Tibial nerve (tissue), 4 donors: ENCODE data around the gene FBXW2.

Experiments
- EP300 ChIP-seq, 2 donors: sonication (generic); formaldehyde crosslinking; IDR thresholded peaks; one replicate each; pipeline ENCODE4 v1.6.1; 2017; ENCODE audit warnings: antibody characterized with exemption in 2 of 2, mild to moderate bottlenecking in 1 of 2
- POLR2A ChIP-seq, 2 donors: fragments of 450-650 bp; IDR thresholded peaks; one replicate each; pipeline ENCODE4 v1.6.1; 2017; ENCODE audit warnings: antibody characterized with exemption in 2 of 2, mild to moderate bottlenecking in 2 of 2, moderate library complexity in 2 of 2
- TF ChIP-seq, protein P1 (sequence below), 5 experiments: fragments of 200-600 bp in 3 of 5; fragments of 450-650 bp in 2 of 5; sonication (generic) in 3 of 5; IDR thresholded peaks; one replicate each; pipeline ENCODE4 v1.5.1; 2016 to 2019; ENCODE audit warnings: antibody characterized with exemption in 5 of 5, mild to moderate bottlenecking in 3 of 5, moderate library complexity in 2 of 5

DNA sequence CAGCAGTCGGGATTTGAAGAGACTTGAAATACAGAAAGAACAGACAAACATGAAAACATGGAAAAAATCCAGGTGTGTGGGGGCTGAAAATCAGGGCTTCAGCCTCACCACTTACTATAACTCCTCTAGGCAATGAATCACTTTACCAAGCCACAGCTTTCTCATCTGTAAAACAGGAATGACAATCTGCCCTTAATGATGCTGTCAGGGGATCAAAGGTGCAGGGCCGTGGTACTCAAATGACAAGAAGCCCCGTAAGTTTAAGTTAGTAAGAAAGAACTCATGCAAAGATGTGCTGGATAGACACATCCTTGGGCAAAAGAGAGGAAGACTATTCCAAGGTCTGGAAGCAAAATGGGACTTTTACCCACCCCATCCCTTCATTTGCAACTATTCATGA, 34.7 kb downstream of the FBXW2 start:
- TF ChIP-seq, protein P1, sequence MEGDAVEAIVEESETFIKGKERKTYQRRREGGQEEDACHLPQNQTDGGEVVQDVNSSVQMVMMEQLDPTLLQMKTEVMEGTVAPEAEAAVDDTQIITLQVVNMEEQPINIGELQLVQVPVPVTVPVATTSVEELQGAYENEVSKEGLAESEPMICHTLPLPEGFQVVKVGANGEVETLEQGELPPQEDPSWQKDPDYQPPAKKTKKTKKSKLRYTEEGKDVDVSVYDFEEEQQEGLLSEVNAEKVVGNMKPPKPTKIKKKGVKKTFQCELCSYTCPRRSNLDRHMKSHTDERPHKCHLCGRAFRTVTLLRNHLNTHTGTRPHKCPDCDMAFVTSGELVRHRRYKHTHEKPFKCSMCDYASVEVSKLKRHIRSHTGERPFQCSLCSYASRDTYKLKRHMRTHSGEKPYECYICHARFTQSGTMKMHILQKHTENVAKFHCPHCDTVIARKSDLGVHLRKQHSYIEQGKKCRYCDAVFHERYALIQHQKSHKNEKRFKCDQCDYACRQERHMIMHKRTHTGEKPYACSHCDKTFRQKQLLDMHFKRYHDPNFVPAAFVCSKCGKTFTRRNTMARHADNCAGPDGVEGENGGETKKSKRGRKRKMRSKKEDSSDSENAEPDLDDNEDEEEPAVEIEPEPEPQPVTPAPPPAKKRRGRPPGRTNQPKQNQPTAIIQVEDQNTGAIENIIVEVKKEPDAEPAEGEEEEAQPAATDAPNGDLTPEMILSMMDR (IDR thresholded peaks at IDR 0.05): no peak
- no peak for TF ChIP-seq POLR2A (IDR thresholded peaks at IDR 0.05)
- TF ChIP-seq EP300 (IDR thresholded peaks at IDR 0.05): no peak
